Fibroblast of skin of scalp (primary cell): ENCODE data around the gene PLSCR3.

Experiments used
- DNase-seq: peaks from one replicate; pipeline ENCODE4 v3.0.0-alpha.2; 2013

Gene PLSCR3

DNA sequence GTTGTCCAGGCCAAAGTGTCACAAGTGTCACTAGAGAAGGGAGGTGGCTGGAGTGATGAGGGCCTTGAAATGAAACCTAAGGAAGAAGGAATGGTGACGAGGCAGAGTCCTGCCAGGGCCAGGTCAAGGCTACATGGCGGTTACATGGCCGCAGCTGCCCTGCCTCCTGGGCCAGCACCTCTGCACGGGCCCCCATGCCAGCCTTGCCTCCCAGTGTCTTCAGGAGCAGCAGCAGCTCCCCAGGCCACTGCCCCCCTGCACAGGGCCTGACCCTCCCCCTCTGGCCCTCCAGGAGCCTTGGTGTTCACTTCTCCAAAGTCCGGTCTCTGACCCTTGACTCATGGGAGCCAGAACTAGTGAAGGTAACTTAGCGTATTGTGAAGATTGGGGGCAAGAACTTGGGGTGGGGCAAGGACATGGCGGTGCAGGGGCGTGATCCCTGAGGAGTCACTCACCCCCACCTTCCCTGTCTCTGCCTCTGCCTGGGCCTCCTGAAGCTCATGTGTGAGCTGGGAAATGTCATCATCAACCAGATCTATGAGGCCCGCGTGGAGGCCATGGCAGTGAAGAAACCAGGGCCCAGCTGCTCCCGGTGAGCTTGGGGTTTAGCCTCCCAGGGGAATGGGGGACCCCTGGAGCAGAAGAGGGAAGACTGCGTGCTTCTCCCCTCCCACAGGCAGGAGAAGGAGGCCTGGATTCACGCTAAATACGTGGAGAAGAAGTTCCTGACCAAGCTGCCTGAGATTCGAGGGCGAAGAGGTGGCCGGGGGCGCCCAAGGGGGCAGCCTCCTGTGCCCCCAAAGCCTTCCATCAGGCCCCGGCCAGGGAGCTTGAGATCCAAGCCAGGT, 46.5 kb downstream of the PLSCR3 start:
- no peak for DNase-seq

DNA sequence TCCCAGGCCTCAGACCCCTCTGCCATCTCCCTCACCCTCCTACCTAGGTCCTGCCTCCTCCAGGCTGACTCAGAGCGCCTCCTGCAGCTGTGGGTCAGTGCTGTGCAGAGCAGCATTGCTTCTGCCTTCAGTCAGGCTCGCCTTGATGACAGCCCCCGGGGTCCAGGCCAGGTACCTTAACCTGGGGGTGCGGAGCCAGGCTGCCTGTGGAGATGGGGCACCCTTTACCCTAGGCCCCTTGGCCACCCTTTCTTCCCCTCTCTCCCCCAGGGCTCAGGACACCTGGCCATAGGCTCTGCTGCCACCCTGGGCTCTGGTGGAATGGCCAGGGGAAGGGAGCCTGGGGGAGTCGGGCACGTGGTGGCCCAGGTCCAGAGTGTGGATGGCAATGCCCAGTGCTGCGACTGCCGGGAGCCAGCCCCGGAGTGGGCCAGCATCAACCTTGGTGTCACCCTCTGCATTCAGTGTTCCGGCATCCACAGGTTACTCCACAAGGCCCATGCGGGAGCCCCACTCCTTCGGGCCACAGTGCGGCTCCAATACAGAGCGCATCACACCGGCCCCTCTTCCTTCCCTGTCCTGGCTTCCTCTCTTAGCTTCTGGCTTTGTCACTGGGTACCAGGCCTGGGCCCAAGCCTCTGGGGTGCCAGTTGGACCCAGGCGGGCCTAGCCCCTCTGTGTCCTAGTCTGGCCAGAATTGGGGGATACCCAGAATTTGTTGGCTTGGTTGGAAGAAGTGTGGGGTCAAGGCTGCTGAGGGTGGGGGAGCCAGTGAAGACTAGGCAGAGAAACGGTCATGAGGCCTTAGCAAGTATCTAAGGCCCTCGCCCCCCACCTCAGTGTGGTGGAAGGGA, 47.3 kb downstream of the PLSCR3 start:
- DNase-seq, result no peak

DNA sequence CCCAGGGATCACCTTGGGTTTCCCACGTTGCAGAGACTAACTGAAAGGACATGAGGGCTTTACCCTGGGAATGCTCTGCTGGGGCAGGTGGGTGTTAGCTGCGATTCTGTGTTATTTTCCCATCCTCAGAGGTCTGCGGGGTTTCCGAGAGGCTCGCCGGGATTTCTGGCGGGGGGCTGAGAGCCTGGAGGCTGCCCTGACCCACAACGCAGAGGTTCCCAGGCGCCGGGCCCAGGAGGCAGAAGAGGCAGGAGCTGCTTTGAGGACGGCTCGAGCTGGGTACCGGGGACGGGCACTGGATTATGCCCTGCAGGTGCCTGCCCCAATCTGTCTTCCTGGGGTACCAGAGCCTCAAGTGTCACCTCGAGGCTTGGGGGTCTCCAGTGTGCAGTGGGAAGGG, 51.1 kb downstream of the PLSCR3 start:
- DNase-seq, result no peak

DNA sequence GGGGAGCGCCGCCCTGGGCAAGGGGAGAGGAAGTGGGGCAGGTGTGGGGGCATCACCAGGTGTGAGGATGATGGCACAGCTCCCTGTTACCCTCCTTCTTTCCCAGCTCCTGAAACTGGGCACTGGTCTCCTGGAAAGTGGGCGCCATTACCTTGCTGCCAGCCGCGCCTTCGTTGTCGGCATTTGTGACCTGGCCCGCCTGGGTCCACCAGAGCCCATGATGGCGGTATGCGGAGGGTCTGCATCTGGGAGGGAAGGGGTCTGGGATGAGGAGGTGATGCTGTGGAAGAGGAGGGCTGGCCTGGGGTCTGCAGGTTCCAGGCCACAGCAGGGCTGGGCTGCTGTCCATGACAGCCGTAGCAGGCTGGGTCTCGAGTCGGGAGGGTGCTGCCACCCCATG, 52.5 kb downstream of the PLSCR3 start:
- no peak for DNase-seq

DNA sequence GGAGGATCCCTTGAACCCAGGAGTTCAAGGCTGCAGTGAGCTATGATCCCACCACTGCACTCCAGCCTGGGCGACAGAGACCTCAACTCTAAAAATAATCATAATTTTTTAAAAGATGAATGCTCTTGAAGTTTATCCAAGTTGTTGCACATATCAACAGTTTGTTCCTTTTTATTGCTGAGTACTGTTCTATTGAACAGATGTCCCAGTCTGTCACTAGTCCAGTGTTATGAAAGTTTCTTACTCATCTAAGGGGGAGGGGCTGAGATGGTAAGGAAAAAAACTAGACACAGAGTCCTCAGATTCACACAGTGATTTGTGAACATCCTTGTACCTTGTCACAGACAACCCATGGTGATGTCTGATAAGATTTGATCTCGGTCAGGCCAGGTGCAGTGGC, 54.1 kb downstream of the PLSCR3 start:
- DNase-seq, result no peak
